Measurements from ENCODE around the gene MEIKIN. TPM values are rescaled to one million over a fixed set of nuclear protein-coding genes. Genes with fewer than 3 reads are reported as not detected.

Gene MEIKIN
- total RNA-seq, 2 experiments from 2014 or later = not detected

GRCh38 chr5:131854134-131854533 lies 91.3 kb downstream of the MEIKIN start:
- Histone ChIP-seq H3K4me1 (ENCODE audit: insufficient read depth, low read length, poor library complexity, severe bottlenecking) (no peaks in the 10 kb centered on the region), H3K4me3 (ENCODE audit: low read depth, low read length, poor library complexity, severe bottlenecking) (no peak overlapping the region), H3K4me2 (ENCODE audit: low read length) (no peak overlapping the region), H3K36me3 (ENCODE audit: insufficient read depth, low read length) (no peaks in the 10 kb centered on the region), H2AFZ (ENCODE audit: low read length) (no peak overlapping the region), H3K79me2 (ENCODE audit: insufficient read depth, low read depth, low read length) (no peaks in the 10 kb centered on the region), H4K20me1 (ENCODE audit: insufficient read depth, low read length) (no peaks in the 10 kb centered on the region), H3K27ac (ENCODE audit: low read depth, low read length, poor library complexity, severe bottlenecking) (no peak overlapping the region), H3K9me3 (ENCODE audit: low read length) (no peaks in the 10 kb centered on the region), H3K9me2 (ENCODE audit: insufficient read depth, low read length) (no peaks in the 10 kb centered on the region)
- no TSS peak for BruUV-seq (replicated peaks)
- POLR2A ChIA-PET = interaction anchor here (0.7 kb wide), 1 partner anchor 9 kb away, joined by 3 read pairs; no protein-coding TSS in a partner anchor
- no peak for DNase-seq (ENCODE audit: low spot score)
- CTCF ChIA-PET (ENCODE audit: unreplicated experiment) = no interaction called here
- intact Hi-C loops (cut with micrococcal nuclease; ENCODE audit: unreplicated experiment) = no loop called here
- TF ChIP-seq CTCF (conservative IDR thresholded peaks at IDR 0.05; ENCODE audit: low read length) = no peak
- no peak for TF ChIP-seq EZH2phosphoT487 (IDR thresholded peaks at IDR 0.05; ENCODE audit: borderline replicate concordance, low read depth, low read length)

- no TSS peak for BruUV-seq (replicated peaks)
- intact Hi-C loops (cut with micrococcal nuclease; ENCODE audit: unreplicated experiment) = no loop called here
Measured at GRCh38 chr5:131848662-131849061, 96.8 kb downstream of the MEIKIN start.

More at GRCh38 chr5:131848662-131849061, 96.8 kb downstream of the MEIKIN start:
- no peaks in the 10 kb centered on the region for H3K79me2 ChIP-seq (ENCODE audit: insufficient read depth, low read depth, low read length)
- CTCF ChIA-PET (ENCODE audit: unreplicated experiment) = no interaction called here
- H3K9me3 ChIP-seq (ENCODE audit: low read length) = peaks cover 14% of the 10 kb centered on the region; the same call in 1 of the 2 replicates
- no peaks in the 10 kb centered on the region for H3K9me2 ChIP-seq (ENCODE audit: insufficient read depth, low read length)
- no peak overlapping the region for H2AFZ ChIP-seq (ENCODE audit: low read length)
- no peak overlapping the region for H3K4me3 ChIP-seq (ENCODE audit: low read depth, low read length, poor library complexity, severe bottlenecking)
- no peaks in the 10 kb centered on the region for H3K4me1 ChIP-seq (ENCODE audit: insufficient read depth, low read length, poor library complexity, severe bottlenecking)
- DNase-seq (ENCODE audit: low spot score) = no peak
- POLR2A ChIA-PET = no interaction called here
- no peak overlapping the region for H3K4me2 ChIP-seq (ENCODE audit: low read length)
- H3K27ac ChIP-seq (ENCODE audit: low read depth, low read length, poor library complexity, severe bottlenecking) = no peak overlapping the region
- no peaks in the 10 kb centered on the region for H4K20me1 ChIP-seq (ENCODE audit: insufficient read depth, low read length)
- TF ChIP-seq EZH2phosphoT487 (IDR thresholded peaks at IDR 0.05; ENCODE audit: borderline replicate concordance, low read depth, low read length) (no peak), CTCF (conservative IDR thresholded peaks at IDR 0.05; ENCODE audit: low read length) (no peak)
- H3K36me3 ChIP-seq (ENCODE audit: insufficient read depth, low read length) = no peaks in the 10 kb centered on the region

Data from OCI-LY7 (cell line).